Liver (tissue), 9 donors: ENCODE measurements around the gene PITPNC1. TPM values are rescaled to one million over a fixed set of nuclear protein-coding genes. Genes with fewer than 3 reads are reported as not detected.

Experiments
- DNase-seq: peaks from one replicate; pipeline ENCODE4 v3.0.0-alpha.2; 2017; ENCODE audit warnings: low spot score
- H3K27ac ChIP-seq, 2 donors: one replicate each; pipeline ENCODE4 v1.7.0; 2013; ENCODE audit warnings: inconsistent platforms in 2 of 2, low read length in 2 of 2, control low read depth in 1 of 2, low read depth in 1 of 2, mild to moderate bottlenecking in 1 of 2
- H3K27me3 ChIP-seq, 4 donors: one replicate each; pipeline versions ENCODE4 v1.6.1 to v1.7.0; 2013; ENCODE audit warnings: low read length in 3 of 4, inconsistent platforms in 1 of 4, mild to moderate bottlenecking in 1 of 4, moderate library complexity in 1 of 4; ENCODE audit not compliant: control insufficient read depth in 4 of 4, insufficient read depth in 4 of 4
- H3K36me3 ChIP-seq, 4 donors: one replicate each; pipeline versions ENCODE4 v1.6.1 to v1.7.0; 2013; ENCODE audit warnings: low read length in 3 of 4, mild to moderate bottlenecking in 3 of 4, low read depth in 1 of 4, moderate library complexity in 1 of 4; ENCODE audit not compliant: control insufficient read depth in 4 of 4, insufficient read depth in 3 of 4
- H3K4me1 ChIP-seq, 4 donors: one replicate each; pipeline versions ENCODE4 v1.6.1 to v1.7.0; 2013; ENCODE audit warnings: low read length in 3 of 4, mild to moderate bottlenecking in 3 of 4, moderate library complexity in 1 of 4; ENCODE audit not compliant: control insufficient read depth in 4 of 4, insufficient read depth in 4 of 4
- H3K4me3 ChIP-seq, 3 donors: one replicate each; pipeline versions ENCODE4 v1.6.1 to v1.7.0; 2013; ENCODE audit warnings: low read length in 3 of 3, control low read depth in 1 of 3, low read depth in 1 of 3, mild to moderate bottlenecking in 1 of 3
- H3K9ac ChIP-seq, 2 donors: one replicate each; pipeline ENCODE4 v1.7.0; 2013; ENCODE audit warnings: low read length in 2 of 2, mild to moderate bottlenecking in 2 of 2, moderate library complexity in 2 of 2, control low read depth in 1 of 2, low read depth in 1 of 2
- H3K9me3 ChIP-seq, 4 donors: one replicate each; pipeline versions ENCODE4 v1.6.1 to v1.7.0; 2013; ENCODE audit warnings: low read length in 3 of 4; ENCODE audit not compliant: control insufficient read depth in 4 of 4
- ATF3 ChIP-seq: IDR thresholded peaks from 2 replicates; pipeline ENCODE4 v1.6.1; 2016; ENCODE audit warnings: antibody characterized with exemption
- CTCF ChIP-seq: fragments of 150-350 bp; IDR thresholded peaks from 2 replicates; pipeline ENCODE4 v1.5.1; 2017; ENCODE audit warnings: improper control_type of control experiment, low read depth, low read length; ENCODE audit not compliant: missing input control
- EGR1 ChIP-seq, 2 donors: IDR thresholded peaks; 2 replicates each; pipeline ENCODE4 v1.6.1; 2016 to 2018; ENCODE audit warnings: antibody characterized with exemption in 2 of 2, low read depth in 2 of 2
- FOXA1 ChIP-seq: IDR thresholded peaks from 2 replicates; pipeline ENCODE4 v1.6.1; 2016; ENCODE audit warnings: antibody characterized with exemption
- FOXA2 ChIP-seq: IDR thresholded peaks from 2 replicates; pipeline ENCODE4 v1.6.1; 2016; ENCODE audit warnings: antibody characterized with exemption
- GABPA ChIP-seq, 2 donors: IDR thresholded peaks in 1 of 2; conservative IDR thresholded peaks in 1 of 2; 2 replicates each; pipeline ENCODE4 v1.6.1; 2016; ENCODE audit warnings: antibody characterized with exemption in 2 of 2, mild to moderate bottlenecking in 1 of 2, moderate library complexity in 1 of 2
- HNF4A ChIP-seq, 2 donors: conservative IDR thresholded peaks; 2 replicates each; pipeline ENCODE4 v1.6.1; 2016; ENCODE audit warnings: antibody characterized with exemption in 2 of 2, mild to moderate bottlenecking in 2 of 2
- HNF4G ChIP-seq: IDR thresholded peaks from 2 replicates; pipeline ENCODE4 v1.6.1; 2016; ENCODE audit warnings: antibody characterized with exemption
- JUND ChIP-seq, 2 donors: IDR thresholded peaks; 2 replicates each; pipeline ENCODE4 v1.6.1; 2016; ENCODE audit warnings: antibody characterized with exemption in 2 of 2
- MAX ChIP-seq: IDR thresholded peaks from 2 replicates; pipeline ENCODE4 v1.6.1; 2016; ENCODE audit warnings: antibody characterized with exemption
- NR2F2 ChIP-seq: IDR thresholded peaks from 2 replicates; pipeline ENCODE4 v1.6.1; 2016; ENCODE audit warnings: antibody characterized with exemption
- RAD21 ChIP-seq, 2 donors: IDR thresholded peaks; 2 replicates each; pipeline ENCODE4 v1.6.1; 2016; ENCODE audit warnings: antibody characterized with exemption in 2 of 2, mild to moderate bottlenecking in 2 of 2
- REST ChIP-seq: IDR thresholded peaks from 2 replicates; pipeline ENCODE4 v1.6.1; 2016; ENCODE audit warnings: antibody characterized with exemption, mild to moderate bottlenecking
- RXRA ChIP-seq, 2 donors: IDR thresholded peaks; 2 replicates each; pipeline ENCODE4 v1.6.1; 2017 to 2018; ENCODE audit warnings: antibody characterized with exemption in 2 of 2, mild to moderate bottlenecking in 1 of 2
- SP1 ChIP-seq: IDR thresholded peaks from 2 replicates; pipeline ENCODE4 v1.6.1; 2018; ENCODE audit warnings: antibody characterized with exemption, mild to moderate bottlenecking
- TAF1 ChIP-seq: conservative IDR thresholded peaks from 2 replicates; pipeline ENCODE4 v1.6.1; 2016; ENCODE audit warnings: antibody characterized with exemption, mild to moderate bottlenecking
- YY1 ChIP-seq: IDR thresholded peaks from 2 replicates; pipeline ENCODE4 v1.6.1; 2016; ENCODE audit warnings: antibody characterized with exemption, mild to moderate bottlenecking
- ZBTB33 ChIP-seq: IDR thresholded peaks from 2 replicates; pipeline ENCODE4 v1.6.1; 2016; ENCODE audit warnings: antibody characterized with exemption
- WGBS: extraction: QIAGEN DNeasy Blood & Tissue Kit; methylation state at CpG from one replicate; pipeline ENCODE4 v1.1.7; 2013; 5-methylcytosine and 5-hydroxymethylcytosine counted together
- polyA plus RNA-seq, 2 donors: library from polyadenylated mRNA; stranded (reverse) in 1 of 2; unstranded in 1 of 2; fragments of 200-250 nt in 1 of 2; fragments of >200 nt in 1 of 2; fragmentation: Nextera tagmentation in 1 of 2; extraction: Ambion mirVana in 1 of 2; gene quantifications; one replicate each; pipeline versions ENCODE4 v1.2.1 to v1.2.3, GENCODE V29; 2013 to 2015
- total RNA-seq, 2 donors: library from RNA; depleted of rRNA; stranded (reverse); fragments of >200 nt; gene quantifications; one replicate each; pipeline ENCODE4 v1.2.3, GENCODE V29; 2014
- donor health status: healthy.
- donor health status: healthy.
- donor health status: healthy.
- donor health status: healthy.
- donor health status: healthy.

Gene PITPNC1
- total and polyA plus RNA-seq, 4 donors, result 2.3 to 10.2 (median 5.7) TPM

GRCh38 chr17:67601897-67602296, 224.8 kb downstream of the PITPNC1 start:
- no peaks in the 10 kb centered on the region for H3K36me3 ChIP-seq
- DNase-seq, result no peak
- no peak overlapping the region for H3K27ac ChIP-seq
- peaks cover 0 to 5% (median 0%) of the 10 kb centered on the region in 4 donors for H3K4me1 ChIP-seq
- H3K9ac ChIP-seq, result no peak overlapping the region
- no peaks in the 10 kb centered on the region for H3K9me3 ChIP-seq
- H3K27me3 ChIP-seq, result no peaks in the 10 kb centered on the region
- TF ChIP-seq NR2F2, result peak; percentile 43
- TF ChIP-seq RAD21 (IDR thresholded peaks at IDR 0.05), result no peak
- TF ChIP-seq SP1, result no peak
- WGBS, result 88% methylated on average over 4 of the region's 4 CpGs
- H3K4me3 ChIP-seq, result no peak overlapping the region

GRCh38 chr17:67602444-67602843, 225.4 kb downstream of the PITPNC1 start:
- no peaks in the 10 kb centered on the region for H3K9me3 ChIP-seq
- no peak for DNase-seq

More at GRCh38 chr17:67602444-67602843, 225.4 kb downstream of the PITPNC1 start:
- TF ChIP-seq TAF1 (no peak), ATF3 (no peak), FOXA2 (no peak), MAX (no peak), HNF4G (no peak), GABPA (IDR thresholded peaks at IDR 0.05 in 1 of 2, conservative IDR thresholded peaks at IDR 0.05 in 1 of 2) (no peak), RAD21 (IDR thresholded peaks at IDR 0.05) (no peak), SP1 (no peak), NR2F2 (no peak), REST (no peak), ZBTB33 (no peak), JUND (IDR thresholded peaks at IDR 0.05) (no peak), CTCF (no peak), YY1 (no peak), HNF4A (conservative IDR thresholded peaks at IDR 0.05) (no peak), EGR1 (IDR thresholded peaks at IDR 0.05; ENCODE audit: low read depth in 2 of 2) (no peak), RXRA (IDR thresholded peaks at IDR 0.05) (no peak), FOXA1 (no peak)
- no peak overlapping the region for H3K4me3 ChIP-seq
- peaks cover 0 to 5% (median 0%) of the 10 kb centered on the region in 4 donors for H3K4me1 ChIP-seq
- 87% methylated on average over 4 of the region's 4 CpGs for WGBS
- H3K27ac ChIP-seq, result no peak overlapping the region
- no peaks in the 10 kb centered on the region for H3K27me3 ChIP-seq
- no peak overlapping the region for H3K9ac ChIP-seq
- no peaks in the 10 kb centered on the region for H3K36me3 ChIP-seq
